ENCODE results near the gene SYNE1. TPM values are rescaled to one million over a fixed set of nuclear protein-coding genes. Genes with fewer than 3 reads are reported as not detected.

The SYNE1 gene
- total RNA-seq, 1 donor from 2014 or later = 12.7 TPM

DNA sequence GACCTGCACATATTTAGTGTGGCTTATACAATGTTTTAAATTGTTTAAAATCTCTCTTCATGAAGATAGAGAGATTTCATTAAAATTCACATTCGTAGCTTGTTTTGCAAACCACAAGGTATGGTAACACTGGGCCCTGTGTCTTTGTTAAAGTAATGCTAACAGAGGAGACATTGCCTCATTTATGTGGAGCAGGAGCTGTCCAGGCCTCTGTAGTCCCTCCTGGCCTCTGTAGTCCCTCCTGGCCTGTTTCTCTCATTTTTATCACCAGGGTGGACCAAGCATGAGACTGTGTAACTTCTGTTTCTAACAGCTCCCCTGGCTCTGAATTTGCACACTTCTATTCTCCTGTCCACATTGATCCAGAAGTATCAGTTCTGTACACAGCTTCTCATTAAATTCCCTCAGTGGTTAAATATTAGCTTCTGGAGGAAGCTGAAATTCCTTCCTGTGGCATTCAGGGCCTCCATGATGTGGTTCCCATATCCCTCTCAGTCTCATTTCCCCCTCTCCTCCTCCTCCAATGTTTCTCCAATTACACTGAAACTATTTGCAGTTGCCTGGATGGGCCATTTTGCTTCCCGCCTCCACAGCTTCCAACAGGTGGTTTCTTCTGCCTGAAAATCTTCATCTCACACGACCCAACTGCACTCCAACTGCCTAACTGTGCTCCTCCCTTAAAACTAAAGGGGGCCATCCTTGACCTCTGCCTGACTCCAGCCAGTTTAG is 340.4 kb downstream of the SYNE1 start:
- TF ChIP-seq, protein P1, sequence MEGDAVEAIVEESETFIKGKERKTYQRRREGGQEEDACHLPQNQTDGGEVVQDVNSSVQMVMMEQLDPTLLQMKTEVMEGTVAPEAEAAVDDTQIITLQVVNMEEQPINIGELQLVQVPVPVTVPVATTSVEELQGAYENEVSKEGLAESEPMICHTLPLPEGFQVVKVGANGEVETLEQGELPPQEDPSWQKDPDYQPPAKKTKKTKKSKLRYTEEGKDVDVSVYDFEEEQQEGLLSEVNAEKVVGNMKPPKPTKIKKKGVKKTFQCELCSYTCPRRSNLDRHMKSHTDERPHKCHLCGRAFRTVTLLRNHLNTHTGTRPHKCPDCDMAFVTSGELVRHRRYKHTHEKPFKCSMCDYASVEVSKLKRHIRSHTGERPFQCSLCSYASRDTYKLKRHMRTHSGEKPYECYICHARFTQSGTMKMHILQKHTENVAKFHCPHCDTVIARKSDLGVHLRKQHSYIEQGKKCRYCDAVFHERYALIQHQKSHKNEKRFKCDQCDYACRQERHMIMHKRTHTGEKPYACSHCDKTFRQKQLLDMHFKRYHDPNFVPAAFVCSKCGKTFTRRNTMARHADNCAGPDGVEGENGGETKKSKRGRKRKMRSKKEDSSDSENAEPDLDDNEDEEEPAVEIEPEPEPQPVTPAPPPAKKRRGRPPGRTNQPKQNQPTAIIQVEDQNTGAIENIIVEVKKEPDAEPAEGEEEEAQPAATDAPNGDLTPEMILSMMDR (IDR thresholded peaks at IDR 0.05; ENCODE audit: unreplicated experiment) = no peak
- Mint-ChIP-seq H3K4me1 (ENCODE audit: unreplicated experiment) (peaks cover 12% of the 10 kb centered on the region), H3K27me3 (ENCODE audit: unreplicated experiment) (peaks cover 3% of the 10 kb centered on the region), H3K27ac (ENCODE audit: unreplicated experiment) (no peak overlapping the region), H3K36me3 (ENCODE audit: low read depth, unreplicated experiment) (no peaks in the 10 kb centered on the region), H3K4me3 (ENCODE audit: unreplicated experiment) (no peak overlapping the region), H3K9me3 (ENCODE audit: unreplicated experiment) (no peaks in the 10 kb centered on the region)
- no peak for DNase-seq (ENCODE audit: low spot score)

DNA sequence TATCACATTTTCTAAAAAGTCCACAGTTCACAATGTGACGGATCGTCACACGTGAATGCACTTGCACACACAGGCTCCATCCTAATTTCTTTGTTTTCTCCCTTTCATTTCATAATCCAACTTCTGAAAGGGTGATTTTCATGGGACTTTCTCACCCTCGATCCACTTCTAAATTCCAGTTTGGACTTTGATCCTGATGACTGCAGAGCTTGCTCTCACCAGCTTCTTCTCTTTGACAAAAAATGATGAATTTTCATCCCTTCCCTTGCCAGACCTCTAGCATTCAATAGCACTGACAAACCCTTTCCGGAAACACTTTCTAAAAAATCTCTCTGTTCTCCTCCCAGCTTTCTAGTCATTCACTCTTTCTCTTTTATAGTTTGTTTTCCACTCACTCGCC is 341.2 kb downstream of the SYNE1 start:
- DNase-seq (ENCODE audit: low spot score) = no peak
- no peak overlapping the region for H3K4me3 Mint-ChIP-seq (ENCODE audit: unreplicated experiment)
- no peaks in the 10 kb centered on the region for H3K9me3 Mint-ChIP-seq (ENCODE audit: unreplicated experiment)
- TF ChIP-seq, protein P1 (IDR thresholded peaks at IDR 0.05; ENCODE audit: unreplicated experiment) = no peak
- H3K27ac Mint-ChIP-seq (ENCODE audit: unreplicated experiment) = no peak overlapping the region
- no peaks in the 10 kb centered on the region for H3K36me3 Mint-ChIP-seq (ENCODE audit: low read depth, unreplicated experiment)
- peaks cover 3% of the 10 kb centered on the region for H3K27me3 Mint-ChIP-seq (ENCODE audit: unreplicated experiment)
- H3K4me1 Mint-ChIP-seq (ENCODE audit: unreplicated experiment) = peaks cover 10% of the 10 kb centered on the region

DNA sequence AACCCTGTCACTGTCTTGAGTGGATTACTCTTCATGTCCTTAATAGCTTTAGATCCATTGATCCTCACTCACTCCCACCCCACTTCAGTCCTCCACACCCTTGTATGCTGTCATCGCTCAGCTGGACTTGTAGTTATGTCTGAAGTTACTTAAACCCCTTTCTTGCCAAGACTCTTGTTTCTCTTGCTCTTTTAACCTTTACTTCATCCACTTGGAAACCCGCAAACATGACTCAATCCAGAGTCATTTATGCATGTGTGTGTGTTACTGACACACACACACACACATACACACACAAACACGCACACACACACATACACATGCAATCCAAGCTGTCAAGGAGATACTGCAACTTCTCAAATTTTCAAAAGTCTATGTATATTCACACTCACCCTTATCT is 341.8 kb downstream of the SYNE1 start:
- peaks cover 8% of the 10 kb centered on the region for H3K4me1 Mint-ChIP-seq (ENCODE audit: unreplicated experiment)
- no peak overlapping the region for H3K4me3 Mint-ChIP-seq (ENCODE audit: unreplicated experiment)
- no peaks in the 10 kb centered on the region for H3K9me3 Mint-ChIP-seq (ENCODE audit: unreplicated experiment)
- no peaks in the 10 kb centered on the region for H3K36me3 Mint-ChIP-seq (ENCODE audit: low read depth, unreplicated experiment)
- TF ChIP-seq, protein P1 (IDR thresholded peaks at IDR 0.05; ENCODE audit: unreplicated experiment) = no peak
- H3K27ac Mint-ChIP-seq (ENCODE audit: unreplicated experiment) = no peak overlapping the region
- peaks cover 1% of the 10 kb centered on the region for H3K27me3 Mint-ChIP-seq (ENCODE audit: unreplicated experiment)
- no peak for DNase-seq (ENCODE audit: low spot score)

DNA sequence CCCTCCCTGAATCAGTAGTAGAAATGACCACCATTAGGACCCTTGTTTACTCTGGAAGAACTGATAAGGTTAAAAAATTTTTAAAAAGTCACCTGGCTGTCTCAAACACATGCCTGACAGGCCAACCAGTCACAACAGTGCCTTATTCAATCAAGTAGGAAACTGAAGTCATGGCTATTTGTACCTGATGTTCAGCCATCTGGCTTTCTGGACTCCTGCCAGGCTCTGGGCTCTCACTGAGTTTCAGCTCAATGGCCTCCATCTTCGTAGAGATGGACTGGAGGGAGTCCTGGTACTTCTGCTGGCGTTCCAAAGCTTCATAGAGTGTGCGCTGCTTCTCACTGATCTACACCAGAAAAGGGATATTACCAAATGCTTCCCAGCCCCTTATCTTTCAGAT is 343.8 kb downstream of the SYNE1 start:
- Mint-ChIP-seq H3K27me3 (ENCODE audit: unreplicated experiment) (peaks cover 1% of the 10 kb centered on the region), H3K4me1 (ENCODE audit: unreplicated experiment) (peaks cover 8% of the 10 kb centered on the region), H3K27ac (ENCODE audit: unreplicated experiment) (no peak overlapping the region), H3K36me3 (ENCODE audit: low read depth, unreplicated experiment) (no peaks in the 10 kb centered on the region), H3K9me3 (ENCODE audit: unreplicated experiment) (no peaks in the 10 kb centered on the region), H3K4me3 (ENCODE audit: unreplicated experiment) (no peak overlapping the region)
- DNase-seq (ENCODE audit: low spot score) = no peak
- TF ChIP-seq, protein P1 (IDR thresholded peaks at IDR 0.05; ENCODE audit: unreplicated experiment) = no peak

DNA sequence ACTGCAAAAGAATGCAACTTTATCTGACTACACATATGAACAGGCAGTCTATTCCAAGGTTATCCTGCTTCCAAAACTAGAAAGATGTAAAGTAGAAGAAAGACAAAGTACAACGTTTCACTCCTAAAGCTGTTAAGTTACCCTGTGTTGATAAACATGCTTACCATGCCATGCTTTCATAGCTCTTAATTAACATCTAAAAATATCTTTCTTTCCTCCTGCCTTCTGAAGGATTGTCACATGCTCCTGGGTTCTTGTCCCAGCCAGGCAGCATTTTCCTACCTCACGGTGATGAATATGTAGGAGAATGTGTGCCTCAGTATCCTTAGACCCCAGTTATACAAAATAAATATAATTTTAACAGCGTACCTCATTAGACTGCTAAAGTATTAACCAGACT is 344.6 kb downstream of the SYNE1 start:
- Mint-ChIP-seq H3K4me1 (ENCODE audit: unreplicated experiment) (peaks cover 8% of the 10 kb centered on the region), H3K4me3 (ENCODE audit: unreplicated experiment) (no peak overlapping the region), H3K27me3 (ENCODE audit: unreplicated experiment) (peaks cover 1% of the 10 kb centered on the region), H3K9me3 (ENCODE audit: unreplicated experiment) (no peaks in the 10 kb centered on the region), H3K36me3 (ENCODE audit: low read depth, unreplicated experiment) (no peaks in the 10 kb centered on the region), H3K27ac (ENCODE audit: unreplicated experiment) (no peak overlapping the region)
- no peak for DNase-seq (ENCODE audit: low spot score)
- TF ChIP-seq, protein P1 (IDR thresholded peaks at IDR 0.05; ENCODE audit: unreplicated experiment) = no peak

Data from endothelial cell (in vitro differentiated cells).